Fibroblast of pulmonary artery (primary cell): Measurements from ENCODE around the gene UBE2Q2.
A peak's percentile ranks its signal among the peaks of the same experiment; 100 is the strongest.

ENCODE experiments used
- DNase-seq: peaks from one replicate; pipeline ENCODE4 v3.0.0-alpha.2; 2010; ENCODE audit warnings: low read depth
- H3K4me3 ChIP-seq: replicated peaks from 2 replicates; pipeline ENCODE4 v1.5.1; 2011; ENCODE audit warnings: low read depth, mild to moderate bottlenecking, control low read depth, low read length, moderate library complexity
- TF ChIP-seq, protein P1 (sequence below): IDR thresholded peaks from 2 replicates; pipeline ENCODE4 v1.5.1; 2011; ENCODE audit warnings: mild to moderate bottlenecking, control low read depth, low read length, inconsistent platforms; ENCODE audit errors: missing control alignments

UBE2Q2 gene

GRCh38 chr15:75820206-75820605 is 23.0 kb upstream of the UBE2Q2 start:
- TF ChIP-seq, protein P1, sequence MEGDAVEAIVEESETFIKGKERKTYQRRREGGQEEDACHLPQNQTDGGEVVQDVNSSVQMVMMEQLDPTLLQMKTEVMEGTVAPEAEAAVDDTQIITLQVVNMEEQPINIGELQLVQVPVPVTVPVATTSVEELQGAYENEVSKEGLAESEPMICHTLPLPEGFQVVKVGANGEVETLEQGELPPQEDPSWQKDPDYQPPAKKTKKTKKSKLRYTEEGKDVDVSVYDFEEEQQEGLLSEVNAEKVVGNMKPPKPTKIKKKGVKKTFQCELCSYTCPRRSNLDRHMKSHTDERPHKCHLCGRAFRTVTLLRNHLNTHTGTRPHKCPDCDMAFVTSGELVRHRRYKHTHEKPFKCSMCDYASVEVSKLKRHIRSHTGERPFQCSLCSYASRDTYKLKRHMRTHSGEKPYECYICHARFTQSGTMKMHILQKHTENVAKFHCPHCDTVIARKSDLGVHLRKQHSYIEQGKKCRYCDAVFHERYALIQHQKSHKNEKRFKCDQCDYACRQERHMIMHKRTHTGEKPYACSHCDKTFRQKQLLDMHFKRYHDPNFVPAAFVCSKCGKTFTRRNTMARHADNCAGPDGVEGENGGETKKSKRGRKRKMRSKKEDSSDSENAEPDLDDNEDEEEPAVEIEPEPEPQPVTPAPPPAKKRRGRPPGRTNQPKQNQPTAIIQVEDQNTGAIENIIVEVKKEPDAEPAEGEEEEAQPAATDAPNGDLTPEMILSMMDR: no peak
- no peak overlapping the region for H3K4me3 ChIP-seq
- DNase-seq: no peak

DNA sequence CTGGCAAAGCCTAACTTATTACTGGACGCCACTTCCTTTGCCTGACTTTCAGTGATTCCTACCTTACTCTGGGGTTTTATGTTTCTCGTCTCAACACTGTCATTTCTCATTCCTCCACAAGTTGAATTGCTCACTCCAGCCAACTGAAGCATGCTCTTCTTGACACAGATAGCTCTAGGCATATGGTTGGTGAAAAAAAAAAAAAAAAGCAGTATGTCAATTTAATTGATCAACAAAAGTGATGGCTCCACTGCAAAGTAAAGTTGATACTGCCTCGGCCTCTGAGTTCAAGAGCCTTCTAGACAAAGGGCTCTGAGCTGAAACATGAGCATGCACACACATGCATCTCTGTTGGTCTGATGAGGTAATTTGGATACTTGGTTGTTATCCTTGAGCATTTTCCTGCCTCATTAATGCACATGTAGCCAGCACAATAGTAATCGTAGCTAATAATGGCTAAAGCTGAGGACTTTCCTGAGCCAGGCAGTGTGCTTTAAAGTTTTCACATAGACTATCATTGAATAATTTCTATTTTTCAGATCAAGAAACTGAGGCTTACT is 21.4 kb upstream of the UBE2Q2 start:
- DNase-seq: no peak
- TF ChIP-seq, protein P1: no peak
- H3K4me3 ChIP-seq: no peak overlapping the region

DNA sequence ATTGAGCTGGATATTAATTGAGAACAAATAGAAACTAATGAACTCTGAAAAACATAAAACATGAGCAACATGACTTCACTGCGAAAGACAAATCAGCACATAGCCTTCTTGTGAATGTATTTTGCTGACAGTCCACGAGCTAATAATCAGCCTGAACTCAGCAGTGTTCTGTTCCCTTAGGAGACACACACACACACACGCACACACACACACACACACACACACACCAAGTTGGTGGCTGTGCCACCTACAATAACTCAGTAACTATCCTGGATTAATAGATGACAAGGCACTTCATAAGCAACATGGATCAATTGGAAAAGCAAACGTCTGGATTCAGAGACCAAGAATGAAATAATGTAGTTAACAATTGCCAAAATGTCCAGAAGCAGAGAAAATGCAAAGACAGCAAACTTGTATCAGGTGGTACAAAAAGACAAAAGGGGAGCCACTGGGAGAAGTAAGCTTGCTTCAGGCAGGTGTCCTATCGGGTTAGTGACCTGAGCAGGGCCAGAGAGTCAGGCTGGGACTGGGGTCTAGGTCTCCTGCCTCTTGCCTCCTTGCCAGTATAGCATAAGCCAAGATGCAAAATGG is 20.5 kb upstream of the UBE2Q2 start:
- TF ChIP-seq, protein P1: no peak
- H3K4me3 ChIP-seq: no peak overlapping the region
- DNase-seq: no peak

GRCh38 chr15:75823860-75824613 is 19.2 kb upstream of the UBE2Q2 start:
- DNase-seq: peak; percentile 73
- no peak overlapping the region for H3K4me3 ChIP-seq
- TF ChIP-seq, protein P1: no peak

- DNase-seq: no peak
- H3K4me3 ChIP-seq: no peak overlapping the region
- TF ChIP-seq, protein P1: no peak
Measured at GRCh38 chr15:75827691-75828090, 15.6 kb upstream of the UBE2Q2 start.

DNA sequence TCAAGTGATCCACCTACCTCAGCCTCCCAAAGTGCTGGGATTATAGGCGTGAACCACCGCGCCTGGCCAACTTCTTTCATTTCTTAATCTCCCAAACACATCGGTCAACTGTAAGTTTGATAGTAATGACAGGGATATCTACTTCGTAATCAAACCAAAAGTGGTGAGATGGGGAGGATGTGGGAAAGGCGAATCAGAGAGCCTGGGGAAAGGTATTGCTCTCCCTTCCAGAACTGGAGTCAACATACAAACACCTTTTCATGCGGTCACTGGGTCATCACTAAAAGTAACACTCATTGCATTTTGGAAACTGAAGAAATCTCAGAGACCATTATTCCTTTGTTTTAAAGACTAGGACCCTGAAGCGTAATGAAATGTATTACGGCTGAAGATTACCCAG is 14.8 kb upstream of the UBE2Q2 start:
- DNase-seq: no peak
- H3K4me3 ChIP-seq: no peak overlapping the region
- TF ChIP-seq, protein P1: no peak
